ENCODE data around the gene ABHD5.
A peak's percentile ranks its signal among the peaks of the same experiment; 100 is the strongest.
"Not testable (repeated sequence)": the region's sequence is repeated elsewhere in the genome, so short reads cannot be mapped to it uniquely, and the experiment has no call there.

The ABHD5 gene

DNA sequence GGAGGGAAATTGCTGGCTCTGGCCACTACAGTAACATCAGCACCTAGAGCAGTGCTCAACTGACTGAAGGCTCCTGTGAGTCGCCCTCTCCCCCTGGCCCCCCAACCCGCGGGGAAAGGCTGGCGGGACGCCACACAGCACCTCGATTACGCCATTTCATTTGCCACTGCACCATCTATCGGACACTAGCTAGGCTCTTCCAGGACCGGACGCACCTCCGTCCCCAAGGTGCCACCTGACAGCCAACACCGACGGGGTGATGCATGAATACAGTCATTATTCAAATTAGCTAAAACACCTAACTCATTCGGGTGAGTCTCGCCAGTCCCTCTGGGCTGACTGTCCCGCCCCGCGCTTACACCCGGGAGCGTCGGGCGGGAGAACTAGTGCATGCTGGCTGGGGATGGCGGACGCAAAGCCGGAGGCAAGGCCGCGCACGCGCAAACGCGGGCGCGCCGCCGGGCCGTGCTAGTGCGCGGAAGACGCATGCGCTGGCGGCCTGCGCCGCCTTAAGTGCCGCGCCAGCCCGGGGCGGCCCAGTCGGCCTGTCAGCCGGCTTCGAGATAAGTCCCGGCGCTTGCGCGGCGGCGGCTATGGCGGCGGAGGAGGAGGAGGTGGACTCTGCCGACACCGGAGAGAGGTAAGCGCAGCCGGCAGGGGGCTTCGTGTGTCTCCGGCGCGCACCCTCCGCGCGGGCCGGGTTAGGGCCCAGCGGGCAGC lies at the start of gene ABHD5:
TSS of gene ABHD5 (plus strand) at position 539 of the 720 bp plus-strand sequence. CDS start at position 594, 55 bp downstream.
- DNase-seq: peak; percentile 96

DNA sequence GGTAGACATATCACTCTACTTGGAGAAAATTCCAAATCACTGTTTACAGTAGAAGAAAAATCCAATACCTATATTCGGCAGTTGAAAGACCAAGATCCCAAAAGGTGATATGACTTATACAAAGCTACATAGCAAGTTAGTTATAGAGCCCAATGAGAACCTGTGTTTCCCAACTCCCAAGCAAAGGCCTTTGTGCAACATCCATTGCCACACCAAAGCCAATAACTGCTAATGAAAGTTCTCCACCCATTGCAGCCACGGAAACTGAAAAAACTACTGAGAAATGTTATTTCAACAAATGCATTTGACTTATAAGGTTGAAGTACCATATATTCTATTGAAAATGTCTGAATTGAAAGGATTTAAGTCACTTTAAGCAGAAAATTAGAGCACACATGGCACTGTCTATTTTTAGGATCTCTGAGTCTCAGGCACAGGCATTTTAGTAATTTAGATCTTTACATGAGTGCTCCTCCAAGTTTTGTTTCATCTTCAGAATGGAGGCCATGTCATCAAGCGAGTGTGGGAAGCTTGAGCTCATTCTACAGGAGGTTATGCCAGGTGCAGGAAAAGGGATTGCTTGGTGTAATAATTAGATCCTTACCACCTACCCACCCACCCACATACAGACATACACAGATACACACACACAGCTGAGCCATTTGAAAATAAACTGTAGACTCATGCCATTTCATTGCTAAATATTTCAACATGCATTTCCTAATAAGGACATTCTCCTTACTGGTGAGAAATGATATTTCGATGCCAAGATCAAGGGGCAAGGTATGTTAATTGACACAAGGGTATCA lies 49.2 kb upstream of the ABHD5 start:
- no peak for DNase-seq

DNA sequence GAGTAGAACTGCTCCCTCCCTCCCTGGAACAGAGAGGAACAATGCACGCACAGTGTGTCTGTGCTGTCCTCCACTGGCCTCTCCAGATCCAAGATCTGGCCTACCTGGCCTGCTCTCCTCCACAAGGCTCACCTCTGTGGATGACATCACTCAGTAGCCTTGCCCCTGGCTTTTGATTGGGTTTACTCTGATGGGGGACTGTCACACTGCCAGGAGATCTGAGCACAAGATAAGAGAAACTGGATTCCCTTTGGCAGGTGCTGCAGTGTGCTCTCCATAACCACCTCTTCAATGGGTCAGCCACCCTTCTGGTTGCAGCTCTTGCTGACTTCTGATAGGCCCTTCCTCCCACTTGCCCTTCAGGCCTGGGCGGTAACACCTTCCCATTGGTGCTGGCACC lies 46.3 kb upstream of the ABHD5 start:
- no peak for DNase-seq

DNA sequence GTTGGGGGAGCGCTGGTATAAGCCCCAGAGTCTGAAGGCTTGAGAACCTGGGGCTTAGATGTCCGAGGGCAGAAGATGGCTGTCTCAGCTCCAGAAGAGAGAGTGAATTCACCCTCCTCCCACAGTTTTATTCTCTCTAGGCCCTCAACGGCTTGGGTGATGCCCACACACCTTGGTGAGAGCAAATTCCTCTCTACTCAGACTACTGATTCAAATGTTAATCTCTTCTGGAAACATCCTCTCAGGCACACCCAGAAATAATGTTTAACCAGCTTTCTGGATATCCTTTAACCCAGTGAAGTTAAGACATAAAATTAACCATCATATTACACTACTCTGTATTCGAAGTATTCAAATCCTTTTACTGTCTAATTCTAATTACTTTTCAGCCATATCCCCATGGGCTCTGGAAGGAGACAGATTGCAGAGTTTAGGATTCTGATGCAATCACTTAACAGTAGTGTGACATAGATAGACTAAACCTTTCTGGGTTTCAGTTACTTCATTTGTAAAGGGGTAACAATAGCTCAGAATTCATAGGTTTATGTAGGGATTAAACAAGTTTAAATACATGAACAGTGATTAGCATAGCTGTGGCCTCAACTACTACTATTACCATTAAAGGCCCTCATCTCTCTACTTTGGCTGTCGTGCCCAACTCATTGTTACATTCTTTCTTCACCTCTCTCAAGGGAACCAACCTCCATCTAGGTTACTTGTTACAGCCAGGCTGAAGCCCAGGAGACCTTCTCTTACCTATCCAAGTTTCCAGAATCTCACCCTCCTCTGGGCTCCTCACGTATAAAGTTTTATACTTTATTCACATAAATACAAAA lies 43.2 kb upstream of the ABHD5 start:
- DNase-seq: no peak

DNA sequence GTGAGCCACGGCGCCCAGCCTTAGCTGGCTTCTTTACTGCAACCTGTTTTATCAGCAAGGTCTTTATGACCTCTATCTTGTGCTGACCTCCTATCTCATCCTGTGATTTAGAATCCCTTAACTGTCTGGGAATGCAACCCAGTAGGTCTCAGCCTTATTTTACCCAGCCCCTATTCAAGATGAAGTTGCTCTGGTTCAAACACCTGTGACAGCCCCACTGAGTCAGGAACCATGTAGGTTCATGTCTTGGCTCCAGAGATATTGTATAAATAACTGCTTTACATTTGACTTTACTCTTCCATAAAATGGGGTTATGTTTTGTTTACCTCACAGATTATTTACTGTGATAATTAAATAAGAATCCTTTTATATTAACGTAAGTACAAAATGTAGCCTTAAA lies 41.8 kb upstream of the ABHD5 start:
- DNase-seq: no peak

DNA sequence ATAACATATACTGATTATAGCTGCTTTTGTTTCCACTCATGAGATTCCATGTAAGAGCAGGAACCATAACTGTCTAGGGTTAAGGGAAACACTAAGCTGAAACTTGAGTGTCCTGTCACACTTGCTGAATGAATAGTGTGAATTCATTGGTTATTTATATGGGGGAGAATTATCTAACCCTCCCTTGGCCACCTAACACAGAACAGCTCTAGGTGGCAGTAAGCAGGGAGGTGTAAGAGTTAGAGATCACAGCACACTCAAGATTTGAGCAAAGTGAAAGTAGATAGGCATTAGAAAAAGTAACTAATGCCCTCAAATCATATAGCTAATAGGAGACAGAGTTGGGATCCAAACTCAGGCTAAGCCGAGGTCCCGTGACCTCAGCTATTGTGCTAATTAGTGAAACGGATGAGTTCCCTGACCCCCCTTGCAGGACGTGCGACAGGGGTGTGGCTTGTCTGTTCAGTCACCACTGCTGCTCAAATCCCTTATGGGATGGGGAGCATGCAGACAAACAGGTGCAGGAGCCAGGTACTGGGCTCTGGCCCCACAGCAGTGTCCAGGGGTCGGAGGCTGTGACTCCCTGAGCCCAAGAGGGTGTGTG lies 41.3 kb upstream of the ABHD5 start:
- DNase-seq: no peak

DNA sequence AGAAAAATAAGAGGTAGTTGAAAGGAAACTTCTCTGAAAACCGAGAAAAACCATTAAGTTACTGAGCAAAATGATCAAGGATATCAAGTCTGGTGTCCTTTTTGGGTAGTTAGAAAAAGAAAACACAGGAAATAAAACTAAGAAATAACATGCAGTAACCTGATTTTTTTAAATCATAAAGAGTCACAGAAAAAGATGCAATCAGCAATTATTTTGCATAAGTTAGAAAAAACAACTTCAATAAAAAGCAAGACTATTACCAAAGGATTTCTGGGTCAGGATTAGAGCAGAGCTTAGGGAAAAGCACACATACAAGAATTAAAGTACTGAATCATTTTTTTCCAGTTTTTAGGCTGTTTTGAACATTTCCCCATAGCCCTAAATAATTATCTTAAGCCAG lies 40.4 kb upstream of the ABHD5 start:
- no peak for DNase-seq

DNA sequence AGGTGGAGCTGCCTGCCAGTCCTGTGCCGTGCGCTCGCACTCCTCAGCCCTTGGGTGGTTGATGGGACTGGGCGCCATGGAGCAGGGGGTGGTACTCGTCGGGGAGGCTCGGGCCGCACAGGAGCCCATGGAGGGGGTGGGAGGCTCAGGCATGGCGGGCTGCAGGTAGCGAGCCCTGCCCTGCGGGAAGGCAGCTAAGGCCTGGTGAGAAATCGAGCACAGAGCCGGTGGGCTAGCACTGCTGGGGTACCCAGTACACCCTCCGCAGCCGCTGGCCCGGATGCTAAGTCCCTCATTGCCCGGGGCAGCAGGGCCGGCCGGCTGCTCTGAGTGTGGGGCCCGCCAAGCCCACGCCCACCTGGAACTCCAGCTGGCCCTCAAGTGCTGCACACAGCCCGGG lies 34.3 kb upstream of the ABHD5 start:
- not testable (repeated sequence) for DNase-seq

DNA sequence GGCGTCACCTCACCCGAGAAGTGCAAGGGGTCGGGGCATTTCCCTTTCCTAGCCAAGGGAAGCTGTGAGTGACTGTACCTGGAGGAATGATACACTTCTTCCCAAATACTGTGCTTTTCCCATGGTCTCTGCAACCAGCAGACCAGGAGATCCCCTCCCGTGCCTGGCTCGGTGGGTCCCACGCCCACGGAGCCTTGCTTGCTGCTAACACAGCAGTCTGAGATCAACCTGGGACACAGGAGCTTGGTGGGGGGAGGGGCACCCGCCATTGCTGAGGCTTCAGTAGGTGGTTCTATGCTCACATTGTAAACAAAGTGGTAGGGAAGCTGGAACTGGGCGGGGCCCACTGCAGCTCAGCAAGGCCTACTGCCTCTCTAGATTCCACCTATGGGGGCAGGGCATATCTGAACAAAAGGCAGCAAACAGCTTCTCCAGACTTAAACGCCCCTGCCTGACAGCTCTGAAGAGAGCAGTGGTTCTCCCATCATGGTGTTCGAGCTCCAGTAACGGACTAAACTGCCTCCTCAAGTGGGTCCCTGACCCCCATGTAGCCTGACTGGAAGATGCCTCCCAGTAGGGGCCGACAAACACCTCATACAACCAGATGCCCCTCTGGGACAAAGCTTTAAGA lies 31.4 kb upstream of the ABHD5 start:
- DNase-seq: no peak

DNA sequence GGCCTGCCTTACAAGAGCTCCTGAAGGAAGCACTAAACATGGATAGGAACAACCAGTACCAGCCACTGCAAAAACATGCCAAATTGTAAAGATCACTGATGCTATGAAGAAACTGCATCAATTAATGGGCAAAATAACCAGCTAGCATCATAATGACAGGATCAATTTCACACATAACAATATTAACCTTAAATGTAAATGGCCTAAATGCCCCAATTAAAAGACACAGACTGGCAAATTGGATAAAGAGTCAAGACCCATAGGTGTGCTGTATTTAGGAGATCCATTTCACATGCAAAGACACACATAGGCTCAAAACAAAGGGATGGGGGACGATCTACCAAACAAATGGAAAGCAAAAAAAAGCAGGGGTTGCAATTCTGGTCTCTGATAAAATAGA lies 29.4 kb upstream of the ABHD5 start:
- not testable (repeated sequence) for DNase-seq

DNA sequence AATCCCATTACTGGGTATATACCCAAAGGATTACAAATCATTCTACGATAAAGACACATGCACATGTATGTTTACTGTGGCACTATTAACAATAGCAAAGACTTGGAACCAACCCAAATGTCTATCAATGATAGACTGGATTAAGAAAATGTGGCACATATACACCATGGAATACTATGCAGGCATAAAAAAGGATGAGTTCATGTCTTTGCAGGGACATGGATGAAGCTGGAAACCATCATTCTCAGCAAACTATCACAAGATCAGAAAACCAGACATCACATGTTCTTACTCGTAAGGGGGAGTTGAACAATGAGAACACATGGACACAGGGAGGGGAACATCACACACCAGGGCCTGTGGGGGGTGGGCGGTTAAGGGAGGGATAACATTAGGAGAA lies 25.7 kb upstream of the ABHD5 start:
- not testable (repeated sequence) for DNase-seq

DNA sequence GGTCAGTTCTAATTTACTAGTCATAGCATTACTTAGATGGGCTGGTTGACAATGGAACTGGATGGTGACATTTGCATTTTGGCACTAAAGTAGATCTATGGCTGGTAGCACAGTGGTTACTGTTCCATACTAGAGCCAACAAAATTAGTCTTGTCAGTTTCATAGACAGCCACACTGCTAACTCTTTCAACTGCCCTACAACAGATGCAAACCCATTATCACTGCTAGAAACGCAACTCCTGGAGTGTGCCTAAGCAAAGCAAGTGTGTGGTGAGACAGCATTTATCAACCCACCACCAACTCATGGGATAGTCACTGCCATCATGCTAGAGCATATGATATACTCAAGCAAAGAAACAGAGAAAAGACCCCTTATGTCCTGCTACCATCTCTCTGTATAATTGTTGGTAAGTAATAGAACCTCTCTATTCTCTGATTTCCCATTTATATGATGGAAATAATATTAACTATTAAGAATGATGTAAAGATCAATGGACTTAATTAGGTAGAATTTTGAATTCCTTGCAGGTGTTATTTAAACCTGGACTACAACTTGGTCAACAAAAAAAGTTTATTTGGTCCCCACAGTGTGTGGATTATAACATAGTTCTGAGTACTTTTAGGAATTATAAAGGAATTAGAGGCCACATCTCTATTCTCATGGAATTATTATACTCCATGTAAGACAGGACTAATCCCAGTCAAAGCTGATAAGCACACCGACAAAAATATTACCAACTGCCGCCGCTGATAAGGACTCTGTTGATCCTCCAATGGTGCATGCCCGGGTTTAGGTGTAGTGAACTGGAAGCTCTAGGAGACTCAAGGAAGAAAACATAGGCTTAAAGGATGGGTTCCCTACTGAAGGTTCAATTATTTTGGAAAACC lies 19.9 kb upstream of the ABHD5 start:
- DNase-seq: no peak

DNA sequence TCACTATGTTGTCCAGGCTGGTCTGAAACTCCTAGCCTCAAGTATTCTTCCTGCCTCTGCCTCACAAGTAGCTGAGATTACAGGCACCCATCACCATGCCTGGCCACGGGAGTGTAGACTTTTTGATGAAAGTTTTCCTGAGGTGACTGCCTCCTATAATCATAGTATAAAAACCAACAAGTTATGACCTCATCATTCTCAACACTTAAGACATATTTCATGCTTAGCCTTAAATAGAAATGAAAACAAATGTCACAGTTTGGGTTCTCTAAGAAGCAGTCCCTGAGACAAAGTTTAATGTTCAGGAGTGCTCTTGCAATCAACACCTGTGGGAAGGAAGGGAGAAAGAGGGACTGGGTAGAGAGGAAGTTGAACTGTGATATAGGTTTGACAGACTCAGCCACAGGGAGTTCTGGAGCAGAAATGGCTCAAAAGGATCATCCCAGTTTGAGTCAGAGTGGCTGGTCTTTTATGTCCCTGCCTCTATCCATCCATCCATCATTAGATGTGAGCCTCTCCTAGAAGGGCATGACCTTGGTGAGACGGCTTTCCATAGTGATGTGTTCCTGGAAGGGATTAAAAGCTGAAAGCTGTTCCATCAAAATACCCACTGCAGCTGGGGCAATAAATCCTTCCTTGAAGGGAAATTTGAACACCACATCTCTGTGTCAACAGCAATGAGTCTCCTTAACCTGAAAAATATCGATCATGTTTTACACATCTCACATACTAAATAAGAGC lies 16.2 kb upstream of the ABHD5 start:
- DNase-seq: no peak

DNA sequence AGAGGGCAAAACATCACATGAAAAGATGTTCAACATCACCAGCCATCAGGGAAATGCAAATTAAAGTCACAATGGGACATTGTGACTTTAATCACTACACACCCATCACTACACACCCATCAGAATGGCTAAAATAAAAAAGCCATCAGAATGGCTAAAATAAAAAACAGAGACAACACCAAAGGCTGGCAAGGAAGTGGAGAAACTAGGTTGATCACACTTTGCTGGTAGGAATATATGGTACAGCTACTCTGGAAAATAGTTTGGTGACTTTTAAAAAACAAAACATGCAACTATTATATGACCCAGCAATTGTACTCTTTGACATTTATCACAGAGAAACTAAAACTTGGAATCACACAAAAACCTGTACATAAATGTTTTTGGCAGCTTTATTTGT lies 15.1 kb upstream of the ABHD5 start:
- DNase-seq: no peak

DNA sequence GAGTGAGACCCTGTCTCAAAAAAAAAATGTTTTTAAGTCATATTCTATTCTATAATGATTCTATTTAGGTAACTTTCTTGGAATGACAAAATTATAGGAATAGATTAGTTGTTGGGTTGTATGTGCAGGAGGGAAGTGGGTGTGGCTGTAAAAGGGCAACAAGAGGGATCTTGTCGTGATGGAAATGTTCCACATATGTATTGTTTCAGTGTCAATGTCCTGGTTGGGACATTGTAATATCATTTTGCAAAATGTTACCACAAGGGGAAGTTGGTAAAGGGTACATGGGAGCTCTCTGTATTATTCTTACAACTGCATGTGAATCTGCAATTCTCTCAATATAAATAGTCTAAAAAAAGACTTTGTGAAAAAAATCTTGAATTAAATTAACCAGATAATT lies 14.3 kb upstream of the ABHD5 start:
- DNase-seq: no peak

DNA sequence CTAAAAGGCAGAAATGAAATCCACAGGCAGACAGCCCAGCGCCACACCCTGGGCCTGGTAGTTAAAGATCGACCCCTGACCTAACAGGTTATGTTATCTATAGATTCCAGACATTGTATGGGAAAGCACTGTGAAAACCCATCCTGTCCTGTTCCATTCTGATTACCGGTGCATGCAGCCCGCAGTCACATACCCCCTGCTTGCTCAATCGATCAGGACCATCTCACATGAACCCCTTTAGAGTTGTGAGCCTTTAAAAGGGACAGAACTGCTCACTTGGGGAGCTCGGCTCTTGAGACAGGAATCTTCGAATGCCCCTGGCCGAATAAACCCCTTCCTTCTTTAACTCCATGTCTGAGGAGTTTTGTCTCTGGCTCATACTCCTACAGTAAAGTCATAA lies 12.4 kb upstream of the ABHD5 start:
- DNase-seq: not testable (repeated sequence)

DNA sequence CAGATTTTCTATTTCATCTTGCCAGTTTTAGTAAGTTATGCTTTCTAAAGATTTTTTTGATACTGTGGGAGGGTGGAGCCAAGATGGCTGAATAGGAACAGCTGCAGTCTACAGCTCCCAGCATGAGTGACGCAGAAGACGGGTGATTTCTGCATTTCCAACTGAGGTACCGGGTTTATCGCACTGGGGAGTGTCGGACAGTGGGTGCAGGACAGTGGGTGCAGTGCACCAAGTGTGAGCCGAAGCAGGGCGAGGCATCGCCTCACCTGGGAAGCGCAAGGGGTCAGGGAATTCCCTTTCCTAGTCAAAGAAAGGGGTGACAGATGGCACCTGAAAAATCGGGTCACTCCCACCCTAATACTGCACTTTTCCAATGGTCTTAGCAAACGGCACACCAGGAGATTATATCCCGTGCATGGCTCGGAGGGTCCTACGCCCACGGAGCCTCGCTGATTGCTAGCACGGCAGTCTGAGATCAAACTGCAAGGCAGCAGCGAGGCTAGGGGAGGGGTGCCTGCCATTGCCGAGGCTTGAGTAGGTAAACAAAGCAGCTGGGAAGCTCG lies 11.8 kb upstream of the ABHD5 start:
- not testable (repeated sequence) for DNase-seq

DNA sequence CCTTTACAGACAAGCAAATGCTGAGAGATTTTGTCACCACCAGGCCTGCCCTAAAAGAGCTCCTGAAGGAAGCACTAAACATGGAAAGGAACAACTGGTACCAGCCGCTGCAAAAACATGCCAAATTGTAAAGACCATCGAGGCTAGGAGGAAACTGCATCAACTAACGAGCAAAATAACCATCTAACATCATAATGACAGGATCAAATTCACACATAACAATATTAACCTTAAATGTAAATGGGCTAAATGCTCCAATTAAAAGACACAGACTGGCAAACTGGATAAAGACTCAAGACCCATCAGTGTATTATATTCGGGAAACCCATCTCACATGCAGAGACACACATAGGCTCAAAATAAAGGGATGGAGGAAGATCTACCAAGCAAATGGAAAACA lies 9.9 kb upstream of the ABHD5 start:
- not testable (repeated sequence) for DNase-seq

DNA sequence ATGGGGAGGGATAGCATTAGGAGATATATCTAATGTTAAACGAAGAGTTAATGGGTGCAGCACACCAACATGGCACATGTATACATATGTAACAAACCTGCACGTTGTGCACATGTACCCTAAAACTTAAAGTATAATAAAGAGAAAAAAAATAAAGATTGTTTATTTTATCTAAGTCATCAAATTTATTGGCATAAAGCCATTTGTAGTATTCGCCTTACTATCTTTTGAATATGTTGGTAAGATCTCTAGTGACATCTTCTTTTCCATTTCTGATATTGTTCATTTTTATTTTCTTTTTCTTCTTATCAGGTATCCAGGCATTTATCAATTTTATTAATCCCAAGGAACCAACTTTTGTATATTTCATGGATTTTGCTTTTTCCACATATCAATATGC lies 5.8 kb upstream of the ABHD5 start:
- DNase-seq: no peak

DNA sequence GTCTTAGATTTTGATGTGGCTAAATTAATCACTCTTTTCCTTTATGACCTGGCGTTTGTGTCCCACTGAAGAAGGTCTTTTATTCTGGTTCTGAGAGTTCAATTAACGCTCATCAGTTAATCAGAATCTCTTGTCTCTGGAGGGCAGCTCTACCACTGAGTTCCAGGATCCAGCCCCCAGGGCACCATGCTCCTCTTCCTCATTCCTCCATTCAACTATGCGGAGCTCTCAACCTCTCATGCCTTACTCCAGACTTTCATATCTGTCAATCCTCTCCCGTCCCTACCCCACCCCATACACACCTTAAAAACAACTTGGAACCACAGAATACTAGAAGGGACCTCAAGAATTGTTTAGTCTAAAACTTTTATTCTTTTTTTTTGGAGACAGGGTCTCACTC lies 4.8 kb upstream of the ABHD5 start:
- no peak for DNase-seq

DNA sequence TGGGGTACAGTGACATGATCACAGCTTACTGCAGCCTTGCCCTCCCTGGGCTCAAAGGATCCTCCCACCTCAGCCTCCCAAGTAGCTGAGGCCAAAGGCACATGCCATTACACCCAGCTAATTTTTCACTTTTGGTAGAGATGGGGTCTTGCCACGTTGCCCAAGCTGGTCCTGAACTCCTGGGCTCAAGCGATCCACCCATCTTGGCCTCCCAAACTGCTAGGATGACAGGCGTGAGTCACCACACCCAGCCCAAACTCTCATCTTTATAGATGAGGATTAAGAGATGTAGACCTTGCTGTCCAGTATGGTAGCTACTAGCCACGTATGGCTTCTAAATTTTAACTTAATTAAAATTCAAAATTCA lies 4.4 kb upstream of the ABHD5 start:
- no peak for DNase-seq

Measured in CD4-positive, alpha-beta T cell treated with Interleukin-15 for 1 hour (primary cell).